K562 (cell line): ENCODE measurements around the gene EXOC5.

ENCODE experiments used
- HCFC1 ChIP-seq: IDR thresholded peaks from 2 replicates; pipeline ENCODE4 v1.6.1; 2012; ENCODE audit warnings: low read depth, low read length, improper control_type of control experiment
- ZNF224 ChIP-seq: sonication (generic); formaldehyde crosslinking; IDR thresholded peaks from 2 replicates; pipeline ENCODE4 v1.8.0; 2022; ENCODE audit warnings: mild to moderate bottlenecking, missing genetic modification reagents
- TF ChIP-seq, protein P1 (sequence below), 3 experiments: IDR thresholded peaks in 2 of 3; conservative IDR thresholded peaks in 1 of 3; 2 replicates each; pipeline ENCODE4 v1.5.1; 2011 to 2012; ENCODE audit warnings: low read length in 3 of 3, mild to moderate bottlenecking in 3 of 3, control low read depth in 2 of 3, improper control_type of control experiment in 1 of 3, inconsistent platforms in 1 of 3, low read depth in 1 of 3, mixed read lengths in 1 of 3, moderate library complexity in 1 of 3; ENCODE audit not compliant: insufficient read depth in 2 of 3
- TF ChIP-seq, protein P2 (sequence below): fragments of 250-450 bp; sonication (Bioruptor Pico); IDR thresholded peaks from 2 replicates; pipeline ENCODE4 v1.4.0; 2020; ENCODE audit warnings: mild to moderate bottlenecking
- TF ChIP-seq, protein P3 (sequence below): sonication (generic); formaldehyde crosslinking; IDR thresholded peaks from 2 replicates; pipeline ENCODE4 v1.5.0; 2020; ENCODE audit warnings: missing genetic modification reagents
- TF ChIP-seq, protein P4 (sequence below), 2 experiments: fragments of 450-650 bp in 1 of 2; sonication (generic) in 1 of 2; formaldehyde crosslinking in 1 of 2; IDR thresholded peaks in 1 of 2; conservative IDR thresholded peaks in 1 of 2; 2 replicates each; pipeline versions ENCODE4 v1.6.1 to v1.8.1; 2016 to 2023; ENCODE audit warnings: mild to moderate bottlenecking in 2 of 2, moderate library complexity in 2 of 2, inconsistent platforms in 1 of 2, missing genetic modification reagents in 1 of 2

DNA sequence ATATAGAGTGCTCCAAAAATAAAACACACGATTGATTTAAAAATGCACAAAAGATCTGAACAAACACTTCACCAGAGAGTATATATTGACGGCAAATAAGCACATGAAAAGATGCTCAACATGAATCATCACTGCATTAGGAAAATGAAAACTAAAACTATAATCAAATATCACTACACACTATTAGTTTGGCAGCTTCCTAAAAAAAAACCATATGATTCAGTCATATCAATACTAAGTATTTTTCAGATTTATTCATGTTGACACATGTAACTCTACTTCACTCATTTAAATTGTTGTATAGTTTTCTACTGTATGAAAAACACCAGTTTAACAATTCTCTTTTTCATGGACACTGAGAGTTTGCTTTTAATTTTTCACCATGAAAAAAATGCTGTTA, 41.6 kb downstream of the EXOC5 start:
- TF ChIP-seq, protein P1, sequence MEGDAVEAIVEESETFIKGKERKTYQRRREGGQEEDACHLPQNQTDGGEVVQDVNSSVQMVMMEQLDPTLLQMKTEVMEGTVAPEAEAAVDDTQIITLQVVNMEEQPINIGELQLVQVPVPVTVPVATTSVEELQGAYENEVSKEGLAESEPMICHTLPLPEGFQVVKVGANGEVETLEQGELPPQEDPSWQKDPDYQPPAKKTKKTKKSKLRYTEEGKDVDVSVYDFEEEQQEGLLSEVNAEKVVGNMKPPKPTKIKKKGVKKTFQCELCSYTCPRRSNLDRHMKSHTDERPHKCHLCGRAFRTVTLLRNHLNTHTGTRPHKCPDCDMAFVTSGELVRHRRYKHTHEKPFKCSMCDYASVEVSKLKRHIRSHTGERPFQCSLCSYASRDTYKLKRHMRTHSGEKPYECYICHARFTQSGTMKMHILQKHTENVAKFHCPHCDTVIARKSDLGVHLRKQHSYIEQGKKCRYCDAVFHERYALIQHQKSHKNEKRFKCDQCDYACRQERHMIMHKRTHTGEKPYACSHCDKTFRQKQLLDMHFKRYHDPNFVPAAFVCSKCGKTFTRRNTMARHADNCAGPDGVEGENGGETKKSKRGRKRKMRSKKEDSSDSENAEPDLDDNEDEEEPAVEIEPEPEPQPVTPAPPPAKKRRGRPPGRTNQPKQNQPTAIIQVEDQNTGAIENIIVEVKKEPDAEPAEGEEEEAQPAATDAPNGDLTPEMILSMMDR (IDR thresholded peaks at IDR 0.05 in 2 of 3, conservative IDR thresholded peaks at IDR 0.05 in 1 of 3; ENCODE audit: insufficient read depth in 2 of 3, low read depth in 1 of 3, low read length in 3 of 3) = no peak
- TF ChIP-seq, protein P2, sequence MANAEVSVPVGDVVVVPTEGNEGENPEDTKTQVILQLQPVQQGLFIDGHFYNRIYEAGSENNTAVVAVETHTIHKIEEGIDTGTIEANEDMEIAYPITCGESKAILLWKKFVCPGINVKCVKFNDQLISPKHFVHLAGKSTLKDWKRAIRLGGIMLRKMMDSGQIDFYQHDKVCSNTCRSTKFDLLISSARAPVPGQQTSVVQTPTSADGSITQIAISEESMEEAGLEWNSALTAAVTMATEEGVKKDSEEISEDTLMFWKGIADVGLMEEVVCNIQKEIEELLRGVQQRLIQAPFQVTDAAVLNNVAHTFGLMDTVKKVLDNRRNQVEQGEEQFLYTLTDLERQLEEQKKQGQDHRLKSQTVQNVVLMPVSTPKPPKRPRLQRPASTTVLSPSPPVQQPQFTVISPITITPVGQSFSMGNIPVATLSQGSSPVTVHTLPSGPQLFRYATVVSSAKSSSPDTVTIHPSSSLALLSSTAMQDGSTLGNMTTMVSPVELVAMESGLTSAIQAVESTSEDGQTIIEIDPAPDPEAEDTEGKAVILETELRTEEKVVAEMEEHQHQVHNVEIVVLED (CRISPR knock-in tag) = no peak
- TF ChIP-seq, protein P3, sequence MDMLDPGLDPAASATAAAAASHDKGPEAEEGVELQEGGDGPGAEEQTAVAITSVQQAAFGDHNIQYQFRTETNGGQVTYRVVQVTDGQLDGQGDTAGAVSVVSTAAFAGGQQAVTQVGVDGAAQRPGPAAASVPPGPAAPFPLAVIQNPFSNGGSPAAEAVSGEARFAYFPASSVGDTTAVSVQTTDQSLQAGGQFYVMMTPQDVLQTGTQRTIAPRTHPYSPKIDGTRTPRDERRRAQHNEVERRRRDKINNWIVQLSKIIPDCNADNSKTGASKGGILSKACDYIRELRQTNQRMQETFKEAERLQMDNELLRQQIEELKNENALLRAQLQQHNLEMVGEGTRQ = no peak
- no peak for TF ChIP-seq ZNF224 (CRISPR knock-in tag)
- TF ChIP-seq, protein P4, sequence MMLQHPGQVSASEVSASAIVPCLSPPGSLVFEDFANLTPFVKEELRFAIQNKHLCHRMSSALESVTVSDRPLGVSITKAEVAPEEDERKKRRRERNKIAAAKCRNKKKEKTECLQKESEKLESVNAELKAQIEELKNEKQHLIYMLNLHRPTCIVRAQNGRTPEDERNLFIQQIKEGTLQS (IDR thresholded peaks at IDR 0.05) = no peak
- TF ChIP-seq, protein P4 (CRISPR knock-in tag; conservative IDR thresholded peaks at IDR 0.05) = no peak
- TF ChIP-seq HCFC1 = no peak
